ENCODE data around the gene JMJD6. TPM values are rescaled to one million over a fixed set of nuclear protein-coding genes. Genes with fewer than 3 reads are reported as not detected.

JMJD6 gene
- total RNA-seq, 4 donors from 2014 or later, result 39.0 to 53.8 (median 47.2) TPM

DNA sequence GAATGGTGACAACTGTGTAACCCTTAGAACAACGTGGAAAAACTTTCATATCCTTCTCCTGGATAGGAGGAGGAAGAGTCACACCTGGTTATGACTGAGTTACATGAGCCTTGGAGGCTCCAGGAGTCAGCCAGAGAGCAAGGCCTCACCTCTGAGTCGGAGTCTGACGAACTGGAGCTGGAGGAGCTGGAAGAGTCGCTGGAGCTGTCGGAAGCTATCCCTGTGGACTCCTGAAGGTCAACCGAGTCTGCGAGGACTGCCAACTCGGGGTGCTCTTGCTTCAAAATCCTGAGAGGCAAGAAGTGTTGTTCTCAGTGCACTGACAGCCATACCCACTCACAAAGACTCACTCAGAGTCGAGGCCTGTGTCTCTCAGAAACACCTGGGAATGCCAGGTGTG, 6.2 kb downstream of the JMJD6 start:
- Histone ChIP-seq H3K36me3 (peaks cover 0 to 97% of the 10 kb centered on the region in 2 donors), H3K27ac (no peak overlapping the region), H3K4me3 (no peak overlapping the region), H3K9me3 (no peaks in the 10 kb centered on the region), H3K4me1 (peaks cover 6 to 70% (median 27%) of the 10 kb centered on the region in 3 donors), H3K27me3 (no peaks in the 10 kb centered on the region)
- no peak for TF ChIP-seq POLR2A (IDR thresholded peaks at IDR 0.05)
- TF ChIP-seq, protein P1, sequence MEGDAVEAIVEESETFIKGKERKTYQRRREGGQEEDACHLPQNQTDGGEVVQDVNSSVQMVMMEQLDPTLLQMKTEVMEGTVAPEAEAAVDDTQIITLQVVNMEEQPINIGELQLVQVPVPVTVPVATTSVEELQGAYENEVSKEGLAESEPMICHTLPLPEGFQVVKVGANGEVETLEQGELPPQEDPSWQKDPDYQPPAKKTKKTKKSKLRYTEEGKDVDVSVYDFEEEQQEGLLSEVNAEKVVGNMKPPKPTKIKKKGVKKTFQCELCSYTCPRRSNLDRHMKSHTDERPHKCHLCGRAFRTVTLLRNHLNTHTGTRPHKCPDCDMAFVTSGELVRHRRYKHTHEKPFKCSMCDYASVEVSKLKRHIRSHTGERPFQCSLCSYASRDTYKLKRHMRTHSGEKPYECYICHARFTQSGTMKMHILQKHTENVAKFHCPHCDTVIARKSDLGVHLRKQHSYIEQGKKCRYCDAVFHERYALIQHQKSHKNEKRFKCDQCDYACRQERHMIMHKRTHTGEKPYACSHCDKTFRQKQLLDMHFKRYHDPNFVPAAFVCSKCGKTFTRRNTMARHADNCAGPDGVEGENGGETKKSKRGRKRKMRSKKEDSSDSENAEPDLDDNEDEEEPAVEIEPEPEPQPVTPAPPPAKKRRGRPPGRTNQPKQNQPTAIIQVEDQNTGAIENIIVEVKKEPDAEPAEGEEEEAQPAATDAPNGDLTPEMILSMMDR (IDR thresholded peaks at IDR 0.05), result no peak
- no peak for TF ChIP-seq POLR2AphosphoS5 (IDR thresholded peaks at IDR 0.05)
- no peak for TF ChIP-seq EP300 (IDR thresholded peaks at IDR 0.05)
- ATAC-seq, result no peak
- 67 to 69% methylated on average over 1 to 2 of the region's 9 CpGs for WGBS, 2 donors (ENCODE audit: low coverage in 1 of 2)

DNA sequence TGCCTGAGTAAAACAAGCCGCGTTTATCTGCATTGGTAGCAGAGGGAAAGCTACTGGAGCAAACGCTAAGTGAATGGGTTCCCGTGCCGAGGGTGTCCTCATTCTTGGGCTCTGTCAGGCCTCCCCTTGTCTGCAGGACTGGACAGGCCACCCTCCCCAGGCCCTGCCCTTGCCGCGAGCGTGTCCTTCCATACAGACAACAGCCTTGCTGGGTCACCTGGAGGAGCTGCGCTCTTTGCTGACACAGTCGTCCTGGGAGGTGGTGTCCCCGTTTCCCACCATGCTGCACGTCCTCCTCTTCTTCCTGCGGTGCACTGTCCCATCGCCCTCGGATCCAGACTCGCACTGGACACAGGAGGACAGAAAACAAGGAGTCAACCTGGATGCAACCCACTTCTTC, 7.9 kb downstream of the JMJD6 start:
- Histone ChIP-seq H3K27me3 (no peaks in the 10 kb centered on the region), H3K4me3 (no peak overlapping the region), H3K36me3 (peaks cover 0 to 94% of the 10 kb centered on the region in 2 donors), H3K4me1 (peaks cover 3 to 70% (median 18%) of the 10 kb centered on the region in 3 donors), H3K27ac (no peak overlapping the region), H3K9me3 (no peaks in the 10 kb centered on the region)
- 61 to 73% methylated on average over 6 to 10 of the region's 16 CpGs for WGBS, 2 donors (ENCODE audit: low coverage in 1 of 2)
- no peak for TF ChIP-seq EP300 (IDR thresholded peaks at IDR 0.05)
- no peak for TF ChIP-seq POLR2A (IDR thresholded peaks at IDR 0.05)
- no peak for TF ChIP-seq POLR2AphosphoS5 (IDR thresholded peaks at IDR 0.05)
- TF ChIP-seq, protein P1 (IDR thresholded peaks at IDR 0.05), result no peak
- no peak for ATAC-seq

DNA sequence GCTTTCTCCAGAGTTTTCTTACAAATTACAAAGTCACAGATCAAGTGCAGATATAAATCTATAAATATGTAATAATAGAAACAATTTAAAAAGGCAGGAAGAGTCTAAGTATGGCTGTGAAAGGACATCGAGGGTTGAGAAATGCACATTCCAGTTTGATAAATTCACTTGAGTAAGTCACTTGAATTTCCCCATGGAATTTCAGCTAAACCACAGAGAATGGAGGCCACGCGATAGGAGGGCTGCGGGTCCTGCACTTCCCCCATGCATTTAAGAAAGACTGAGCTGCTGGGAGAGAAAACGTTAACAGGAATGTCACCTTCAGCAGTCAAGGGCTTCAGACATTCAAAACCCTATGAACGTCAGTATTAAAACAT, 9.6 kb downstream of the JMJD6 start:
- Histone ChIP-seq H3K27ac (peak overlapping the region; percentile 59 to 85 (median 71)), H3K36me3 (peaks cover 0 to 90% of the 10 kb centered on the region in 2 donors), H3K4me1 (peaks cover 3 to 62% (median 13%) of the 10 kb centered on the region in 3 donors), H3K27me3 (no peaks in the 10 kb centered on the region), H3K4me3 (no peak overlapping the region), H3K9me3 (no peaks in the 10 kb centered on the region)
- no peak for ATAC-seq
- WGBS, 2 donors (ENCODE audit: low coverage in 1 of 2), result 67 to 74% methylated on average over 6 of the region's 6 CpGs
- TF ChIP-seq, protein P1 (IDR thresholded peaks at IDR 0.05), result no peak
- TF ChIP-seq EP300 (IDR thresholded peaks at IDR 0.05) (no peak), POLR2A (IDR thresholded peaks at IDR 0.05) (no peak), POLR2AphosphoS5 (IDR thresholded peaks at IDR 0.05) (no peak)

DNA sequence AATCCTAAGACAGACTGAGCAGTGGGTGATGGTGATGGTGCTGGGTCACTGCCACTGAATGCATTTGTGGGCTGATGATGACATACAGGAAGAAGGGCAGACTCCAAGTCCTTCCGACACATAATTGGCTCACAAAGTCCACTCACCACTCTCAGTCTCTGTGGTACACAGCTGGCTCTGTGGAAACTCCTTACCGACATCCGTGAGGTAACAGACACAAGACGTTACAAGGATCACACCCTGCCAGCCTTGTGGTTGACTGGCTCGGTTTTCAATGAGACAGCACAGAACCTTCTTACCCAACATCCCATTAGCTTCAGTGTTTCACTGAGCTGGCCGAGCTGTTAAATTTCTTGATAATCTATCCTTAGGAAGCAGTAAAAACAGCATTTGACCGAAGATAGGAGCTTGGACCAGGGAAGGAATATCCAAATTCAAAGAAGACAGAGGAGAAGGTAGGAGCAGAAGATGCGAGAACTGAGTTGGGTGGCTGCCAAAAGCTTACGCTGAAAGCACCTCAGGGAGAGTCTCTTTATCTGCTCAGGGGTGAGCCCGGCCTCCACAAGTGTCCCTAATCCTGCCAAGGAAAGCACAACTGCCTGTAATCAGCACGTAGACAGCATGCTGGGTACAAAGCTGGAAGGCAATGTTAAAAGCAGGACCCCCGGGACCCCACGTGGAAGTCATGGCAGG, 10.1 kb downstream of the JMJD6 start:
- peak; percentile 81 for ATAC-seq
- H3K4me1 ChIP-seq, result peaks cover 8 to 62% (median 19%) of the 10 kb centered on the region in 3 donors
- peak overlapping the region; percentile 59 to 85 (median 71) for H3K27ac ChIP-seq
- peak; percentile 87 for TF ChIP-seq POLR2AphosphoS5 (IDR thresholded peaks at IDR 0.05)
- TF ChIP-seq, protein P1 (IDR thresholded peaks at IDR 0.05), result no peak
- no peaks in the 10 kb centered on the region for H3K27me3 ChIP-seq
- 48 to 83% methylated on average over 6 to 13 of the region's 13 CpGs for WGBS, 2 donors (ENCODE audit: low coverage in 1 of 2)
- H3K4me3 ChIP-seq, result no peak overlapping the region
- no peaks in the 10 kb centered on the region for H3K9me3 ChIP-seq
- H3K36me3 ChIP-seq, result peaks cover 0 to 85% of the 10 kb centered on the region in 2 donors

DNA sequence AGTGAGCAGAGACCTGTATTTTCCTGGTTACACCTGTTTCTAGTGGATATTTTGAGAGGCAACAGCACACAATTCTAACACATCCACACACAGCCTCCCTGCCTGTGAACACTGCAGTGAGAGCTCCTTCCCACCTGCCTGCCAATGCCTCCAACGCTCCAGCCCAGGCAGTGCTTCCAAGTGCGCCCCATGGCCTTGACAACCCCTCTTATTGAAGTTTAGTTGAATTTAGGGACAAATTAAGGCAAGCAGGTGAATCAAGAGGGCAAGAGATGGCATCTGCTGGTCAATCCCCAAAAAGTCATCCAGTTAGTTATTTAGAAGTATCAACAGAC, 10.9 kb downstream of the JMJD6 start:
- H3K4me3 ChIP-seq, result no peak overlapping the region
- 77% methylated on average over 2 of the region's 2 CpGs; no CpG with 5 or more reads in 1 of the 2 donors for WGBS, 2 donors (ENCODE audit: low coverage in 1 of 2)
- H3K4me1 ChIP-seq, result peaks cover 10 to 58% (median 22%) of the 10 kb centered on the region in 3 donors
- H3K27ac ChIP-seq, result peak overlapping the region; percentile 27 to 85 (median 64)
- ATAC-seq, result no peak
- H3K36me3 ChIP-seq, result peaks cover 0 to 76% of the 10 kb centered on the region in 2 donors
- no peaks in the 10 kb centered on the region for H3K27me3 ChIP-seq
- H3K9me3 ChIP-seq, result no peaks in the 10 kb centered on the region
- no peak for TF ChIP-seq POLR2AphosphoS5 (IDR thresholded peaks at IDR 0.05)
- TF ChIP-seq EP300 (IDR thresholded peaks at IDR 0.05), result no peak

Measured in gastroesophageal sphincter (tissue), 4 donors.